ENCODE measurements around the gene RIN1. TPM values are rescaled to one million over a fixed set of nuclear protein-coding genes. Genes with fewer than 3 reads are reported as not detected.
"Not testable (repeated sequence)": the region's sequence is repeated elsewhere in the genome, so short reads cannot be mapped to it uniquely, and the experiment has no call there.

The RIN1 gene
- total RNA-seq, 2 donors from 2014 or later: 1.6 to 3.4 TPM

DNA sequence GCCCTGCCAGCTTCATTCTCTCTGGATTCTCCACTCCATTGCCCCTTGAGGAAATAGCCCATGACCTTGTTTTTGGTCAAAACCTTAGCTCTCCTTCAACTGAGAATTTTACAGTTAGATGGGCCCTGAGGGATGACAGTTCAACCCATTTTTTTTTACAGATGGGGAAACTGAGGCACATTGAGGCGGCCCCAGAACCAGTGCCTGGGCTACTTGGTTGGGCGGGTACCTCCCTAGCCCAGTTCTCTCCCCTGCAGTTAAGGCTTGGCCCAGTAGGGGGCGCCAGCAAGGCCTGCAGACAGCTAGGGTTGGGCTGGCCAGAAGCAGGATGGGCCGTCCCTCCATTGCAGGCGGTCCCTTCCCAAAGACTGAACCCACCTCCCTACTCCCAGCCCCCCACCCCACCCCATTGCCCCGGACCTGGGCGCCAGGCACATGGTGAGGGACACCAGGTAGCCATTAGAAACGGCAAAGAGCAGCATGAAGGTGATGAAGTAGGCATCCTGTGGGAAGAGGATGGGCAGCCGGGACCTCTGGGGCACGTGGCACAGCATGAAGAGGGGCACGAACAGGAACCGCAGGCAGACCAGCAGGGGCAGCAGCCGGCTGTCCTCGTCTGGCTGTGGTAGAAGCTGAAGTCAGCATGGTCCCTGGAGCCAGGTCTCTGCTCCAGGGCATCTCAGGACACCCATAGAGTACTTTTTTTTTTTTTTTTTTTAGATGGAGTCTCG lies 27.7 kb upstream of the RIN1 start:
- Mint-ChIP-seq H3K4me1 (no peaks in the 10 kb centered on the region), H3K4me3 (no peak overlapping the region), H3K36me3 (ENCODE audit: low read depth) (no peaks in the 10 kb centered on the region), H3K9me3 (no peaks in the 10 kb centered on the region), H3K27ac (no peak overlapping the region), H3K27me3 (no peaks in the 10 kb centered on the region)
- peak; percentile 76 for ATAC-seq (replicated peaks)

- Mint-ChIP-seq H3K27ac (no peak overlapping the region), H3K4me3 (no peak overlapping the region), H3K36me3 (ENCODE audit: low read depth) (no peaks in the 10 kb centered on the region), H3K27me3 (no peaks in the 10 kb centered on the region), H3K4me1 (no peaks in the 10 kb centered on the region), H3K9me3 (no peaks in the 10 kb centered on the region)
- ATAC-seq (replicated peaks): no peak
These were observed 27.0 kb upstream of the RIN1 start for GRCh38 chr11:66363187-66363601.

DNA sequence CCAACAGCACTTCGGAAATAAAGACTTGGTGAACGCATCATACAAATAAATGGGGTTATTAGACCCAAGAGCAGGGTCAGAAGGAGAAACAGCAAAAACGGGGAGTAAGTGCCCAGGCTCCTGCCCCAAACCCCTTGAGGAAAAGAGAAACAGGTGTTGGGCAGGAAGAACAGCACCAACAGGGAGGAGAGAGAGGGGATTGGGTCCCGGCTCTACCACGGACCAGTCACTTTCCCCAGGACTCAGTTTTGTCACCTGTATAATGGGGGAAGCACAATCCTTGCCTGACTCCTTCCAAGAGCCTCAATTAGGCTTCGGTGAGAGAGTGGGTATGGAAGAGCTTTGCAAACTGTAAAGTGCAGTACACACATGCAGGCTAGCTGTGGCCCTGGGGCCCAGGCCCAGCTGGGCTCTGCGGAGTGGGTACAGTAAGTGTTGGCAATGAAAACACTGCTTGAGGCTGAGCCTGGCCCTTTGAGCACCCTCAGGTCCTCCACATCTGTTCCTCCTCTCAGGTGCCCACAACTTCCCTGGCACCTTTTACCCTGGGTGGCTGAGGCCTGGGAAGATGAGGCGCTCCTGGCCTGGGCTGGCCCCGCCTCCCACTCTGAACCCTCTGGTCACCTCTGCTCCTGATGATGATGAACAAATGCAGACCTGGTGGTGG lies 26.4 kb upstream of the RIN1 start:
- H3K27ac Mint-ChIP-seq: no peak overlapping the region
- no peaks in the 10 kb centered on the region for H3K27me3 Mint-ChIP-seq
- no peaks in the 10 kb centered on the region for H3K36me3 Mint-ChIP-seq (ENCODE audit: low read depth)
- no peaks in the 10 kb centered on the region for H3K4me1 Mint-ChIP-seq
- H3K9me3 Mint-ChIP-seq: no peaks in the 10 kb centered on the region
- no peak overlapping the region for H3K4me3 Mint-ChIP-seq
- ATAC-seq (replicated peaks): no peak

- no peaks in the 10 kb centered on the region for H3K4me1 Mint-ChIP-seq
- H3K27ac Mint-ChIP-seq: peak overlapping the region; percentile 3
- H3K4me3 Mint-ChIP-seq: no peak overlapping the region
- no peaks in the 10 kb centered on the region for H3K27me3 Mint-ChIP-seq
- H3K9me3 Mint-ChIP-seq: no peaks in the 10 kb centered on the region
- no peak for ATAC-seq (replicated peaks)
- H3K36me3 Mint-ChIP-seq (ENCODE audit: low read depth): no peaks in the 10 kb centered on the region
These were observed 25.3 kb upstream of the RIN1 start for GRCh38 chr11:66361502-66361941.

GRCh38 chr11:66360406-66361073 lies 24.3 kb upstream of the RIN1 start:
- Mint-ChIP-seq H3K27me3 (no peaks in the 10 kb centered on the region), H3K4me1 (no peaks in the 10 kb centered on the region), H3K4me3 (no peak overlapping the region), H3K36me3 (ENCODE audit: low read depth) (no peaks in the 10 kb centered on the region), H3K9me3 (no peaks in the 10 kb centered on the region), H3K27ac (no peak overlapping the region)
- no peak for ATAC-seq (replicated peaks)

GRCh38 chr11:66359662-66360087 lies 23.4 kb upstream of the RIN1 start:
- Mint-ChIP-seq H3K27ac (no peak overlapping the region), H3K9me3 (no peaks in the 10 kb centered on the region), H3K4me1 (no peaks in the 10 kb centered on the region), H3K4me3 (no peak overlapping the region), H3K27me3 (no peaks in the 10 kb centered on the region), H3K36me3 (ENCODE audit: low read depth) (no peaks in the 10 kb centered on the region)
- no peak for ATAC-seq (replicated peaks)

GRCh38 chr11:66350560-66351235 lies 14.5 kb upstream of the RIN1 start:
- peaks cover 20% of the 10 kb centered on the region for H3K36me3 Mint-ChIP-seq (ENCODE audit: low read depth)
- H3K4me3 Mint-ChIP-seq; H3K27ac Mint-ChIP-seq; H3K9me3 Mint-ChIP-seq; H3K27me3 Mint-ChIP-seq; ATAC-seq (replicated peaks); H3K4me1 Mint-ChIP-seq: not testable (repeated sequence)

- H3K4me3 Mint-ChIP-seq: peak overlapping the region; percentile 95
- H3K4me1 Mint-ChIP-seq: peaks cover 6% of the 10 kb centered on the region
- no peak for ATAC-seq (replicated peaks)
These were observed 12.8 kb upstream of the RIN1 start for GRCh38 chr11:66349084-66349386.

GRCh38 chr11:66347425-66348276 lies 11.4 kb upstream of the RIN1 start, which contains the start of gene B4GAT1:
Gene B4GAT1, minus strand, starts transcription at chr11:66347629. Its CDS starts 84 bp downstream, at chr11:66347545.
- Mint-ChIP-seq H3K36me3 (ENCODE audit: low read depth) (peaks cover 22% of the 10 kb centered on the region), H3K27ac (peak within 1 kb of the TSS; percentile 100), H3K4me1 (peaks cover 17% of the 10 kb centered on the region), H3K27me3 (no peaks in the 10 kb centered on the region), H3K9me3 (no peaks in the 10 kb centered on the region), H3K4me3 (peak within 1 kb of the TSS; percentile 95)
- ATAC-seq (replicated peaks): peak; percentile 70

More at GRCh38 chr11:66349084-66349386, 12.8 kb upstream of the RIN1 start:
- no peaks in the 10 kb centered on the region for H3K9me3 Mint-ChIP-seq
- H3K27ac Mint-ChIP-seq: peak overlapping the region; percentile 62
- H3K27me3 Mint-ChIP-seq: no peaks in the 10 kb centered on the region
- H3K36me3 Mint-ChIP-seq (ENCODE audit: low read depth): peaks cover 22% of the 10 kb centered on the region

DNA sequence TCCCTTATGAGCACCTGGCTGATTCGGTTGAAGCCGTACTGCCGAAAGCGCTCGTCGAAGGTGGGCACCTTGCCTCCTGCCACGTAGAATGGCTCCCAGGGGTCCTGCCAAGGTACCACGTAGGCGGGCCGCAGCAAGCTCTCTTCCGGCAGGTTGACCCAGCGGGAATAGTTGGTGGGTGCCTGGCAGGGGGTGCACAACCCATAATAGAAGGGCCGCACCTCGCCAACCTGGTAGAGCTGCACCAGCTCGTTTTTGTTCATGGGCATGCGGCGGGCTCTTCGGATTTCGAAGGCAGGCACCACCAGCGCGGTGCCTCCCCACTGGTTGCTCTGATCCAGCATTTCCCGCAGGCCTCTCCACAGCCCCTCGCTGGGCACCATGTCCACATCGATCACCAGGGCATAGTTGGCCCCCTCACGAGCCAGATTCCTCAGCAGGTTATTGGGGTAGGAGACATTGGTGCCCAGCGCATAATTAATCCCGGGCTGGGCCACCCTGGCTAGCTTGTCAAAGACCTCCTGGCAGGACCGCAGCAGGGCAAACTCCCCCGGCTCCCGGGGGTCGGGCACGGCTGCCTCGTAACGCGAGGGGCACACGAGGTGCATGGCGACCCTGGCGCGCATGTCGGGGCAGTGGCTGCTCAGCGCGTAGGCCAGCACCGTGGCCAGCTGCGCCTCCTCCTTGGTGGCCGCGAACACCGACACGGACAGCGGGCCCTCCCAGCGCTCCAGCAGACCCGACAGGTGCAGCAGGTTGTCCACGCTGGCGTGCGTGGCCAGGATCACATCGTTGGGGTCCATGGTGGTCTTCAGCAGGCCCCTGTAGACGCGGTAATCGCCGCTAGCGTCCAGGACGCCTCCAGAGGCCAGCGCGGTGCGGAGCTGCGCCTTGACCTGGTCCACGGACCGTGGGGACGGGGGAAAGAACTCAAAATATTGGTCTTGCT lies 10.5 kb upstream of the RIN1 start:
- Mint-ChIP-seq H3K4me3 (peak overlapping the region; percentile 95), H3K27me3 (no peaks in the 10 kb centered on the region), H3K27ac (peak overlapping the region; percentile 98), H3K4me1 (peaks cover 17% of the 10 kb centered on the region), H3K9me3 (no peaks in the 10 kb centered on the region), H3K36me3 (ENCODE audit: low read depth) (peaks cover 30% of the 10 kb centered on the region)
- no peak for ATAC-seq (replicated peaks)

GRCh38 chr11:66345316-66345649 lies 9.0 kb upstream of the RIN1 start:
- Mint-ChIP-seq H3K4me1 (peaks cover 17% of the 10 kb centered on the region), H3K27ac (peak overlapping the region; percentile 98), H3K36me3 (ENCODE audit: low read depth) (peaks cover 44% of the 10 kb centered on the region), H3K27me3 (no peaks in the 10 kb centered on the region), H3K9me3 (no peaks in the 10 kb centered on the region), H3K4me3 (peak overlapping the region; percentile 95)
- peak; percentile 12 for ATAC-seq (replicated peaks)

DNA sequence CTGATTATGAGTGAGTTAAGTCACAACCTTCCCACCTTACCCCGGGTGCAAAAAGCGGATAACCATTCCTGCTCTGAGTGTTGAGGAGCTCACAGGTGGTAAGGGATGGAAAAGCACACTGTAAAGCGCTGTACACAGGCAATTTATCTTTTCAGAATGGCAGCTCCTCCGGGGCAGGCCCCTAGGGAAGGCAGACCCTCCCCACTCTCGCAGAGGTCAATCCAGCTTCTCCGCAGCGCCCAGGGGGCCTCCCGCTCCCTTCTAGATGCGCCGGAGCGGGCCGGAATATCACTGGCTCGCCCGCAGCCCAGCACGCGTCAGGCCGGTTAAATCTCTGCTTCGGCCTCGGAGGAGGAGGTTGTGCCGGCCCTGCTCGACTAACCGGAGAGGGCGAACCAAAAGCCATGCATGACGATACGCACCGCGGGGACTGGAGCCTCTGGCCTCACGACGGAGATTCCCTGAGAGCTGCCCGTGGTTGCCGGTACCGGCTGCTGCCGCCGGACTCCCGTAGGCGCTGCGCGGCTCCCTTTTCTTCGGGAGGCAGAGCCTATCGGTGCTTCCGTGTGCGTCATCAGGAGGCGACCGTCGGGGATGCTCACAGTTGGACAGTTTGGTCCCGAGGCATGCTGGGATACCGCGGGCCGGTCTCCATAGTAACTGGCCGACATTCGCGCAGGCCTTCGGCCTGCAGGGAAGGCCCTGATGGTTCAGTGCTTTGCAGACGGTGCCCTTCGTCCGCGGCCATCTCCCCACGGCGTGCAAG lies 8.5 kb upstream of the RIN1 start, which contains the start of gene BRMS1:
TSS of gene BRMS1 (minus strand) at position 555 of the 766 bp plus-strand sequence. CDS start 2,870 bp downstream, outside the sequence.
- H3K36me3 Mint-ChIP-seq (ENCODE audit: low read depth): peaks cover 49% of the 10 kb centered on the region
- ATAC-seq (replicated peaks): peak; percentile 85
- peak within 1 kb of the TSS; percentile 95 for H3K4me3 Mint-ChIP-seq
- peak within 1 kb of the TSS; percentile 98 for H3K27ac Mint-ChIP-seq
- peaks cover 17% of the 10 kb centered on the region for H3K4me1 Mint-ChIP-seq
- H3K9me3 Mint-ChIP-seq: no peaks in the 10 kb centered on the region
- H3K27me3 Mint-ChIP-seq: no peaks in the 10 kb centered on the region
